Keratinocyte (primary cell): ENCODE data around the gene PRKN. TPM values are rescaled to one million over a fixed set of nuclear protein-coding genes. Genes with fewer than 3 reads are reported as not detected.

Experiments used
- DNase-seq: peaks from one replicate; pipeline ENCODE4 v3.0.0-alpha.2; 2011; ENCODE audit warnings: low read depth, missing footprints, low spot score
- FAIRE-seq: peaks from 2 replicates; lab custom pipeline; 2011; peaks lifted over from hg19 to GRCh38; lab: Jason Lieb, UNC
- H2AFZ ChIP-seq: 2 replicates; pipeline ENCODE4 v1.6.0; 2012; ENCODE audit warnings: low read length, control low read depth, inconsistent platforms; ENCODE audit not compliant: control insufficient read depth
- H3K27ac ChIP-seq: 2 replicates; pipeline ENCODE4 v1.5.1; 2011; ENCODE audit warnings: low read length; ENCODE audit not compliant: control insufficient read depth, insufficient read depth
- H3K27me3 ChIP-seq: 3 replicates; pipeline ENCODE4 v1.6.0; 2011; ENCODE audit warnings: low read length; ENCODE audit not compliant: control insufficient read depth, insufficient read depth; ENCODE audit errors: extremely low read depth
- H3K36me3 ChIP-seq, 2 experiments: 2 replicates in 1 of 2; 3 replicates in 1 of 2; pipeline ENCODE4 v1.5.1; 2011; ENCODE audit warnings: low read length in 2 of 2, mild to moderate bottlenecking in 1 of 2; ENCODE audit not compliant: control insufficient read depth in 2 of 2, insufficient read depth in 2 of 2; ENCODE audit errors: extremely low read depth in 1 of 2
- H3K4me1 ChIP-seq: 3 replicates; pipeline ENCODE4 v1.5.1; 2011; ENCODE audit warnings: low read length; ENCODE audit not compliant: control insufficient read depth, insufficient read depth; ENCODE audit errors: extremely low read depth
- H3K4me2 ChIP-seq: 3 replicates; pipeline ENCODE4 v1.6.0; 2011; ENCODE audit warnings: low read depth, low read length; ENCODE audit not compliant: control insufficient read depth, insufficient read depth; ENCODE audit errors: extremely low read depth
- H3K4me3 ChIP-seq, 3 experiments: fragments of 200-600 bp in 1 of 3; sonication (generic) in 1 of 3; 2 replicates in 2 of 3; 3 replicates in 1 of 3; pipeline ENCODE4 v1.5.1; 2011 to 2016; ENCODE audit warnings: low read length in 3 of 3, mild to moderate bottlenecking in 3 of 3, control low read depth in 2 of 3, inconsistent platforms in 1 of 3, low read depth in 1 of 3, mixed read lengths in 1 of 3, mixed run types in 1 of 3, moderate library complexity in 1 of 3; ENCODE audit not compliant: control insufficient read depth in 2 of 3, insufficient read depth in 2 of 3; ENCODE audit errors: extremely low read depth in 1 of 3
- H3K79me2 ChIP-seq: 2 replicates; pipeline ENCODE4 v1.6.0; 2012; ENCODE audit warnings: low read length; ENCODE audit not compliant: control insufficient read depth, insufficient read depth
- H3K9ac ChIP-seq: 3 replicates; pipeline ENCODE4 v1.6.0; 2011; ENCODE audit warnings: low read length; ENCODE audit not compliant: control insufficient read depth, insufficient read depth; ENCODE audit errors: extremely low read depth
- H3K9me1 ChIP-seq: 3 replicates; pipeline ENCODE4 v1.6.0; 2011; ENCODE audit warnings: low read length; ENCODE audit not compliant: control insufficient read depth, insufficient read depth; ENCODE audit errors: extremely low read depth
- H3K9me3 ChIP-seq: 2 replicates; pipeline ENCODE4 v1.5.1; 2012; ENCODE audit warnings: low read depth, low read length; ENCODE audit not compliant: control insufficient read depth
- H4K20me1 ChIP-seq: 3 replicates; pipeline ENCODE4 v1.6.0; 2011; ENCODE audit warnings: low read length; ENCODE audit not compliant: control insufficient read depth, insufficient read depth; ENCODE audit errors: extremely low read depth
- CTCF ChIP-seq, 3 experiments: IDR thresholded peaks in 1 of 3; conservative IDR thresholded peaks in 1 of 3; optimal IDR thresholded peaks in 1 of 3; 2 replicates in 2 of 3; 3 replicates in 1 of 3; pipeline versions ENCODE3 to v1.5.1; 2011; ENCODE audit warnings: low read length in 3 of 3, mild to moderate bottlenecking in 3 of 3, moderate library complexity in 2 of 3, control low read depth in 1 of 3, inconsistent platforms in 1 of 3; ENCODE audit not compliant: insufficient read depth in 2 of 3; ENCODE audit errors: extremely low read depth in 1 of 3
- EZH2 ChIP-seq: IDR thresholded peaks from one replicate; pipeline ENCODE4 v1.6.1; 2012; ENCODE audit warnings: inconsistent platforms, mild to moderate bottlenecking, low read length, moderate library complexity
- dilution Hi-C: fragments of 300-500 bp; cut with MboI; formaldehyde crosslinking; loops from one replicate; pipeline ENCODE4 v1.7.0; 2020; ENCODE audit warnings: low sequenced_read_pairs; ENCODE audit not compliant: extremely low pct_ligation_motif_present
- polyA plus RNA-seq, 5 experiments: library from polyadenylated mRNA; depleted of rRNA in 3 of 5; stranded (reverse) in 3 of 5; stranded (forward) in 1 of 5; unstranded in 1 of 5; fragments of >200 nt; gene quantifications; 1 replicate in 1 of 5; 2 replicates in 3 of 5; 3 replicates in 1 of 5; pipeline versions ENCODE4 v1.2.1 to v1.2.3, GENCODE V29; 2011 to 2012; ENCODE audit warnings: missing spikeins in 2 of 5, low read depth in 1 of 5, low replicate concordance in 1 of 5

The PRKN gene
- polyA plus RNA-seq, 1 donor (not counting 4 experiments of a cell fraction or from before 2014, with no cell fraction given): 0.67 TPM

- Histone ChIP-seq H3K27me3 (no peaks in the 10 kb centered on the region), H2AFZ (no peak overlapping the region), H3K9me3 (no peaks in the 10 kb centered on the region), H4K20me1 (no peaks in the 10 kb centered on the region), H3K36me3 (no peaks in the 10 kb centered on the region), H3K27ac (no peak overlapping the region), H3K9me1 (no peaks in the 10 kb centered on the region), H3K4me3 (no peak overlapping the region), H3K9ac (no peak overlapping the region), H3K4me1 (no peaks in the 10 kb centered on the region), H3K79me2 (no peaks in the 10 kb centered on the region), H3K4me2 (no peak overlapping the region)
- FAIRE-seq (no peak), DNase-seq (no peak)
- dilution Hi-C loops: no loop called here
- TF ChIP-seq CTCF (optimal IDR thresholded peaks at IDR 0.05 in 1 of 3, IDR thresholded peaks at IDR 0.05 in 1 of 3, conservative IDR thresholded peaks at IDR 0.05 in 1 of 3; ENCODE audit: extremely low read depth in 1 of 3, insufficient read depth in 2 of 3, low read length in 3 of 3) (no peak), EZH2 (no peak)
Observed at GRCh38 chr6:161917645-161918044, 809.9 kb downstream of the PRKN start.

DNA sequence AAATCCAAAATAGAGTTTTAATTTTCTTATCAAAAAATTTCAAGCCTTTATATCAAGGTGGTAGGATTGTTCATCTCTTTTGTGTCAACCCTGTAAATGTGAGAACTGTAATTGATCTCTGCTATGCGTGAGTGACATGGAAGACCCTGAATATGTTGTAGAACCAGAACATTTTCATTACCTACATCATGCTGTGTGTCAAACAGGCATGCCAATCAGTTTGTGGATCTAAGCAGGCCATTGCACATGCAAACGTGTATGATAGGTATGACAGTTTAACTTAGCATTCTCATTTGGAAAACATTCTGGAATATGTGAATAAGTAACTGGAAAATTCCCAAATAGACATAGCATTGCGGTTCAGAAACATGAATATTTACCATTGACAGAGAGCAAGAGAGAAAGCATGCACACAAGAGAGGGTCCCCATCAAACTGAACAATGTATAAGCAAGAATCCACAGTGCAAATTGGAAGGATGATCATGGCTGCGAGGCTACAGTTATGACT lies 812.1 kb downstream of the PRKN start:
- H3K36me3 ChIP-seq: no peaks in the 10 kb centered on the region
- no peak overlapping the region for H3K4me2 ChIP-seq
- no peak for FAIRE-seq
- dilution Hi-C loops: no loop called here
- no peak for DNase-seq
- no peak overlapping the region for H3K9ac ChIP-seq
- H3K27ac ChIP-seq: no peak overlapping the region
- no peaks in the 10 kb centered on the region for H3K9me3 ChIP-seq
- no peak for TF ChIP-seq CTCF (optimal IDR thresholded peaks at IDR 0.05 in 1 of 3, IDR thresholded peaks at IDR 0.05 in 1 of 3, conservative IDR thresholded peaks at IDR 0.05 in 1 of 3; ENCODE audit: extremely low read depth in 1 of 3, insufficient read depth in 2 of 3, low read length in 3 of 3)
- TF ChIP-seq EZH2: no peak
- no peaks in the 10 kb centered on the region for H4K20me1 ChIP-seq
- H3K9me1 ChIP-seq: no peaks in the 10 kb centered on the region
- no peak overlapping the region for H2AFZ ChIP-seq
- H3K4me1 ChIP-seq: no peaks in the 10 kb centered on the region
- no peaks in the 10 kb centered on the region for H3K79me2 ChIP-seq
- H3K4me3 ChIP-seq: no peak overlapping the region
- H3K27me3 ChIP-seq: no peaks in the 10 kb centered on the region
